ENCODE measurements around the gene RENBP.

Gene RENBP

DNA sequence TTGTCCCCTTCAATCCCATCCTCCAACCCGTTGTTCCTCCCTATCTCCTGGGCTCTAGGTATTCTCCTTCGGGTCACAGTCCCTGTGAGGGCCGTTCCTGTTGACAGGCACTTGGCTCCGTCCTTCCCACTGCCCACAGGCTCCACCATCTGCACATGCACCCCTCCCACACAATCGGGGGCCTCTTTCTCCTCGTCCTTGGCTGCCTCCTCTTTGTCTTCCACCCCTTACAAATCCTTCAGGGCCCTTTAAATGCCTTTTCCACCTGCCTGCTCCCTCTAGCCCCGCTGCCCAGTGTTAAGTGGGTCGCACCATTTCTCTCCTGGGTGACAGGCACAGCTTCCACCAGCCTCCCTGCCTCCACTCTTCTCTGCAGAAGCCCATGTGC is 42.7 kb downstream of the RENBP start:
- DNase-seq: no peak

DNA sequence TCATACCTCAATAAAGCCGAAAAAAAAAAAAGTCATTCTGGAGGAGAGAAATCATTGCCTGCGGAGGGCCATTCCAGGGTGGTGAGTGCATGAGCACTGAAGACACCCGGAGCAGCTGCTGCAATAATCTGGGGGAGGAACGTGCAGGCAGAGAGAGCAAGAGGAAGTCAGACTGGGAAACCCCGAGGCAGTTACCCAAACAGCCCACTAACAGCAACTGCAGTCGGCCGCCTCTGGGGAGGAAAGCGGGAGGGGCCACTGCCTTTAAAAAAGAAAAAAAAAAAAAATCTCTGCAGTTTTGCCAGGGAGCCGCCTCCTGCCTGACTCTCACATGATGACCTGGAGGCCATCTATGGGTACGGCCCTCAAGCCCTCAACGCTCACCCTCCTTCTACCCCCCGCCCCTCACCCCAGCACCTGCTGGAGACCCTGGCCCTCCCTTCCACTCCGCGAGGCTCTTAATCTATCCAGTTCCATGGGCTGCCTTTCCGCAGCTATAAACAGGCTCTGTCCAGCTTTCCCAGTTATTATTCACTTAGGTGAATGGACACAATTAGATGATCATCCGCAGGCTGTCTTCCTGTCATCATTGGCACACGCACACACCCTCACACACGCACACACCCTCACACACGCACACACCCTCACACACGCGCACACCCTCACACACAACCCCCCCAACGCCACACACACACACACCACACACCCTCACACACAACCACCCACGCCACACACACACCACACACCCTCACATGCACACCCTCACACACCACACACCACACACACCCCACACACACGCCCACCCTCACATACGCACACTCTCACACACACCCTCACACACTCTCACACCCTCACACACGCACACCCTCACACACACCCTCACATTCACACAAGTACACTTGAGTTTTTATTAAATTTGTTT is 43.4 kb downstream of the RENBP start:
- peak in 1 of 56 donors; percentile 16 for DNase-seq

DNA sequence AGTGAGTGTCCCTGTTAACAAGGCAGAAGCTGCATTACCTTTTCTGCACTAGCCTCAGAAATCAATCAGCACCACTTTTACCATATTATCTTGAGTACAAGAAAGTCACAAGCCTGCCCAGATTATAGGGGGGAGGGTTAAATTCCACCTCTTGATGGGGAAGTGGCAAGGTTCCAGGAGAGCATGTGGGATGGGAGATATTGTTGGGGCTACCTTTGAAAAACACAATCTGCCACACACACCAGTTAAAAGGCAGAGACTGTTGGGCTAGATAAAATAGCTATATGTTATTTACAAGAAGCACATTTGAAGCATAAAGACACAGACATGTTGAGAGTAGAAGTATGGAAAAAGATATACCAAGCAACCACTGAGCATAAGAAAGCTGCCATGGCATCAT is 46.5 kb downstream of the RENBP start:
- no peak for DNase-seq

DNA sequence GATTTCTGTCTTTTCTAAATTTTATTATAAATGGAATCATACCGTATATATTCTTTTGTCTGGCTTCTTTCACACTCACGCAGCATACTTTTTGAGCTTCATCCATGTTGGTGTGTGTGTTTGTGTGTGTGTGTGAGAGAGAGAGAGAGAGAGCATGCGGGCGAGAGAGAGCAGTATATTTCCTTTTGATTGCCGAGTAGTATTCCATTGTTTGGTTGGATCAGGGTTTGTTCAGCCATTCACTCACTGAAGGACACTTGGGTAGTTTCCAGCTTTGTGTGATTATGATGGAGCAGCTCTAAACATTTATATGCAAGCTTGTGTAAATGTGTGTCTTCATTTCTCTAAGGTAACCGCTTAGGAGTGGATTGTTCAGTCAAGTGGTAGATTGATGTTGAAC is 55.3 kb downstream of the RENBP start:
- no peak for DNase-seq

DNA sequence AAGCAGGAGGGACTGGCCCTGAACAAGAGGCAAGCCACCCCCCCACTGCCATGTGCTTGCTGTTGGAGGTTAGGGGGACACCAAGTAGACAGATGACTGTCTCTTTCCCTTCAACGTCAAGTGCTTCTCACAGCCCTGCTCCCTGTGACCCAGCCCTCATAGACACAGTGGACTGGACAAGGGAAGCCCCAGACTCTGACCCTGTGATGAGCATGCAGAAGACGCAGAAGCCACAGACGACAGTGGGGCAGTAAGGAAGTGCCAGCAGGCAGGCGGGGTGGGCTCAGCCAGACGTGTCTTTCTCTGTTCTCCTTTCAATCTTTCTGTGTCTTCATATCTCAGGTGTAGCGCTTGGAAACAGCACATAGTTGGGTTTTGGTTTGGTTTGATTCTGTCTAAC is 56.1 kb downstream of the RENBP start:
- DNase-seq: no peak

DNA sequence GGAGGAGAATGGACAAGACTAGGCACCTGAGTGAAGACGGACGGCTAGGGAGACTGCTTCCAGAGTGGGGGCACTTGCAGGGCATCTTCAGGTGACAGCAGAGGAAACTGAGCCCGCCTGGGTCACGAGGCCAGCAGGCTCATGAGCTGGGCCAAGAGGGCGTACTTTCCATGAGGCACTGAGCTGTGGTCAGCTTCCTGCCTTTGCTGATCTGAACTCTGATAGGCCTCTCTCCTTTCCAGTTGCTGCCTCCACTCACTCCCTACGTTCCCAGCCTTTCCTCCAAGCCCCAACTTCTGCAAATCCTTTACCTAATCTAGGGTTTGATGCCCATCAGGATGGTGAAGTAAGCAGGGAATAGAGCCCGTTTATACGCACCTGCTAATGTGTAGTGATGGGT is 57.1 kb downstream of the RENBP start:
- no peak for DNase-seq

DNA sequence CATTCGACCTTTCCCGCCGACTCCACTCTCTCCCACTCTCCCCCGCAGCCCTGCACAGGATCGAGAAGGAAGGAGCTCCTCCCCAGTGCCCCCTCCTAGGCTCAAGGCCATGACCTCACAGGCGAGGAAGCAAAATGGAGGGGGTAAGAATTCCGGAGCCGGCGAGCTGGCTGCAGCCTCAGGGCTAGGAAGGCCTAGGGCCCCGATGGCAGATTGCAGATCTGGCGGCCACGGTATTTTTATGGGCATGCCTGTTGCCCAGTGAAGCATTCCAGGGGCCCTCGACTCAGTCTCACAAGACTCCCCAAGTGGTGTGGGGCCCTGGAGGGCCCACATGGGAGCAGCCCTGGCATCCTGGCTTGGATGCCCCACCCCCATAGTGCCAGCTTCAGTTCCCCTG is 57.5 kb downstream of the RENBP start:
- DNase-seq: no peak

DNA sequence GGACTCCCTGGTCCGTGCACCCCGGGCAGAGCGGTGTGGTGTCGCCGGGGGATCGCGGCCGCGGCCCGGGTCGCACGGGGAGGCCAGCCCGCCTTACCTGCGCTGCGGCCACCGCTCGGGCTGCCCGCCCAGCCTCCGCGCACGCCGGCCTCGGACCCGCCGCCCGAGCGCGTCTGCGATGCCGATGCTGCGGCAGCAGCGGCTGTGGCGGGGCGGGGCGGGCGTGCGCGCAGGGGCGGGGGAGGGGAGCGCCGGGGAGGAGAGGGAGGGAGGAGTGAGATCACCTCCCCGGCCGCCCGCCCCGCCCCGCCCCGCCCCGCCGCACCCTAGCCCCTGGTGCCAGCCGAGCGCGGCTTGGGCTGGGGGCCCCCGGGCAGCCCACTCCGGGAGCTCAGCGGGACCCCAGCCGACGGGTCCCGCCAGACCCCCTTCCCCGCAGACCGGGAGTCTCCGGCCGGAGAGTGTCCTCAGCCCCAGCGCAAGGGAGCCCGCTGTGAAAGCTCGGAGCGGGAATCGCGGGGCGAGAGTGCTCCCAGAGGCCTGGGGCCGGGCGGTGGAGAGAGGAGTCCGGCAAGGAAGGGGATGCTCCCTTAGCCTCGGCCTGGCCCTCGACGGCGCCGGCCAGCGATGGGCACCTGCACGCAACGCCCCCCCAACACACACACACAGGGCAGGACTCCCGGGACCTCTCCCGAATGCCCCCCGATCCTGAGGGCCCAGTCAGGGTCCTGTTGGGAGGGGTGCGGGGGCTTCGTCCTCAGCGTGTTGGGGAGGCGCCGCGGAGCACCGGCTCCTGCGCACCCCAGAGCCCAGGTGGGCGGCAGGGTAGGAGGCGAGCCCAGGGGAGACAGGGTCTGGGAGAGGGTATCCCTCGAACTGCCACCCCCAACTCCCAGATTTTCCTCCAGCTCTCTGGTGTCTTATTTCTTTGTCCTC is 58.2 kb downstream of the RENBP start, which contains the start of gene L1CAM:
L1CAM (minus strand) TSS at position 206 of the 936 bp plus-strand sequence. CDS start 10,337 bp downstream, outside the sequence.
- DNase-seq: peak in 1 of 56 donors; percentile 2
